Measurements from ENCODE around the gene RGR.

Gene RGR

DNA sequence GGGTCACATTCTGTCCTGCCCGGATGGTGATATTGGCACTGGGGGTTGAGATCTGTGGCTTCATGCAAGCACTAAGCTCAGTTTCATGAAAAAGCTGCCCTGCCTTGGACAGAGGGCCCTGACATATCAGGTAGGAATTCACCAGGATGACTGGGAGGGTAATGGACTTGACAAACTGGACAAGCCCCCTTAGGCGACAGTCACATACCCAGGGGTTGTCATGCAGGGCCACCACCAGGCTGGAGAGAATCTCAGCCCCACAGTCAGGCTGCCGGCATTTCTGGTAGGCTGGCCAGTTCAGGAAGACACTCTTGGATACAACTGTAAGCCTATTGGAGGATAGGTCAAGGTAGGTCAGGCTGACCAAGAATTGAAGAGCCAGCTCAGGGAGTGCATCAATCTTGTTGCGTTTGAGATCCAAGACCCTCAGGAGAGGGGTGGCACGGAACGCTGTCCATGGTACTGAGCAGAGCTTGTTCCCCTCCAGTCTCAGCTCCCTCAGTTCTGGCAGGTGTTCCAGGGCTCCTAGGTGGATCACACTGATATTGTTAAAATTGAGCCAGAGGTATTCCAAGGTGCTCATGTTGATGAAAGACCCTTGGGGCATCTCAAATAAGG, 20.3 kb upstream of the RGR start:
- DNase-seq = no peak

DNA sequence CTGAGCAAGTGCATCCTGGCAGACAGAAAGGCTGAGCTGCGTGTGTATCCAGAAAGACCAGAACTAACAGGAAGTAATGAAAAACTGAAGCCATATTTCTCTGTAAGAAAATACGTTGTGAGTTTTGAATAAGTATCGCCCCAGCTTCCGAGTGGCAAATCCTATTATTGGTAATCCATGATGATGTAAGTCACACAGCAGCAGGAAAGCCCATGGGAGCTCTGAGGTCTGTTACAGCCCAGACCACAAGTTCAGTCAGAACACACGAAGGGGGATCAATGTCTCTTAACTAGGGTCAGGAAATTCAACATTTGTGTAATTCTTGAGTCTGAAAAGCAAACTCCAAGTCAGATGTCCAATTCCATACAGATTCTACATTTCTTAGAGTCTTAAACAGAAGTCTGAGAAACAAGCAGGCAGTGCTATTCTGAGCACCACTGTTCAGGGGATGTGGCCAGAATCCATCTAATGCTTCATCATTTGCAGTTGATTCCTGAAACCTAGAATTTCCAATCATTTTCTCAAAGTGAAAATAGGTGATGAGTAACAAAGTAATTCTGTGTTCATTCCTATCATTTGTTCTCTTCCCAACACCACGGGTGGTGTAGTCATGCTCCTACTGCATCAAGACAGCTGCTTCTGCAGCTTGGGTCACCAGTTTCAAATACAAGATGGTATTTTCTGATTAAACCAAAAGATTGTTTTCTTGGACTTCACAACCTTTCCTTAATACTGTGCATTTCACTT, 19.3 kb upstream of the RGR start, which contains the start of gene LRIT2:
LRIT2 (minus strand) TSS at position 118 of the 747 bp plus-strand sequence; CDS start at position 94, 24 bp downstream.
- DNase-seq = no peak

- no peak for DNase-seq
These were observed 18.2 kb upstream of the RGR start for GRCh38 chr10:84226616-84227015.

DNA sequence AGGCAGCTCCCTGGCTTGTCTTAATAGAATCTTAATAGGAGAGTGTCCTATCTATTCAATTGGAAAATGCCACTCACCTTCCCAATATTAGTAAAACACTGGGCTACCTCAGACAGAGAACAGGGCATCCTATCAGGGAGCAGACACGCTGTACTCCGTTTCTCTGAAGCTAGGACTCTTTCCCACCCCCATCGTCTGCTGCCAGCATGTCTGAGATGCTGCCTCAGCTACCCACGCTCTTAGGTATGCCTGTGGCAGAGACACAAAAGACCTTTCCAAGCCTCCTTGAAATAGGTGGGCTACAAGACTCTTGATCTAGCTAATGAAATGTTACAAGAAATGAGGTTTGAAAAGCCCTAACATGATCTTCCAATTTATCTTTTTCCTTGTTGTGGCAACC, 17.0 kb upstream of the RGR start:
- DNase-seq = no peak

DNA sequence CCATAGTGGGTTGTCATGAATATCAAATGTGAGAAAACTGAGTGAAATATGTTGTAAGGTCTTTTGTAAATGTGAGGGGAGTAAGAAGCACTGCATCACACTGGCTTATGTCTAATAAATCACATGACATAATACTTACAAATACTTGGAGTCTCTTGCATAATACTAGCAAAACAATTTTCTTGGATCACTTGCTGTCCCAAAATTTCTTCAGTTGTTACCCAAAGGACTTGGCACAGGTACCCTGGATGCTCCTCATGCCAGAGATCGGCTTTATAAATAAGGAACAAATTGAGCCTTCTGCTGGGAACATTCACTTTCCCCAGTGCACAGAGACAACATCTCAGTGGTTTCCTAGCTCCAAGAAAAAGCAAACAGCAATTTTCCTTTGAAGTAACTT, 14.5 kb upstream of the RGR start:
- no peak for DNase-seq

GRCh38 chr10:84232376-84232775, 12.5 kb upstream of the RGR start:
- DNase-seq = no peak

DNA sequence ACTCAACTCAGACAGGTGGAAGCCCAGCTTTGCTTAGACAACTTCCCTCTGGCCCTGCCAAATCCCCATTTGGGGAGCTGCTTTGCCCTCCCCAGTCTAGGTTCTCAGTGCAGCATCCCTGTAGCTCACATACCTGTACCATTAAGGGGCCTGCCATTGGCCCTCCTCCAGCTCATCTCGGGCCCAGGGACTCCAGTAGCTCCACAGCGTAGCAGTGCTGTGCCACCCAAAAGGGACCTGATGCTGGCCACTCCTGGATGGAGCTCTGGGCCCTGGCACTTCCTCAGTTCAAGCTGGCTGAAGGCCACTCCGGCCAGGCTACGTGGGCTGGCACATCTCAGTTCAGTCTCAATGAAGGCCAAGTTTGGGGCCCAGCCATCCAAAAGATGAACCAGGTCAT, 10.9 kb upstream of the RGR start:
- no peak for DNase-seq

- no peak for DNase-seq
These were observed 10.4 kb upstream of the RGR start for GRCh38 chr10:84234479-84234878.

GRCh38 chr10:84235096-84235495, 9.8 kb upstream of the RGR start:
- no peak for DNase-seq

DNA sequence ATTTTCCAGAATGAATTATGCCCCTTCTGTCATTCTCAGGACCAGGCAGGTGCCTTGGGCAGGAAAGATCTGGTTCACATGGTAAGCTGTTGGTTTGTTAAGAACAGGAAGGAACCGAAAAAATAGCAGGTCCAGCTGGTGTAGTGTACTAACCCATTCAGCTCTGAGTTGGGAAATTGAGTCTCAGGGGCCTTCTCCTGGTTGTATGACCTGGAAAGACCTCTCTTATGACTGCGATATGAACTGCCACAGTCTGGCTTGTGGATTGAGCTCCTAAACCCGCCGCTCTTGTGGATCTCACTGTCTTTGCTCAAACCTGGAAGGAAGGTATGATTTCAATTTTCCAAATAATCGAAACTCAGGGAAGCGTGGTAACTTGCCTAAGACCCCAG, 8.1 kb upstream of the RGR start:
- no peak for DNase-seq

- DNase-seq = no peak
These were observed 7.4 kb upstream of the RGR start for GRCh38 chr10:84237199-84238051.

GRCh38 chr10:84238909-84239308, 5.9 kb upstream of the RGR start:
- DNase-seq = no peak

DNA sequence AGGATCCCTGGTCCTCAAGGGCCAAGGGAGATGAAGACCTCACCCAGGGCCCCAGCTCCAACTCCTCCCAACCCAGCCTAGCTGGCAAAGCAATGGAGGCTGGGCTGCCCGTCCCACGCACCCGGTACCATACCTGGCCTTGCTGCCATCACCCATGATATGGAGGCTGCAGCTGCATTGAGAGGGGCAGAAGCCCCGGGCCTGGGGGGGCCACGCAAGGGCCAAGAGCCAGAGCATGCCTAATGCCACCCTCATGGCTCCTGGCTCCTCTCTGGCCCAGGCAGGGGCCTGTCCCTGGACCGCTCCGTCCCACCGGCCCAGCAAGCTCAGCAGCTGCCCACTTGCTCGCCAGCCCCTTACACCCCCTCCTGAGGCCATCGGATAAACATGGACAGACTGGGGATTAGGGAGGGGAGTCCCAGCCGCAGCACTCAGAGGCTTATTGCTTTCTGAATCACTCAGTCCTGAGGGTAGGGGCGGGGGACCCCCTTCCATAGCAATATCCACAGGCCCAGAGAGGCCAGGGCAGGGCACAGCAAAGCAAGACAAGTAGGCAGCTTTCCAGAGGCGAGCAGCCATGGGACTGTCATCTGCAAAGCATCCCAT, 3.6 kb upstream of the RGR start, which contains the start of gene LRIT1:
LRIT1 (minus strand) TSS at position 362 of the 606 bp plus-strand sequence; CDS start at position 255, 107 bp downstream.
- DNase-seq = no peak

DNA sequence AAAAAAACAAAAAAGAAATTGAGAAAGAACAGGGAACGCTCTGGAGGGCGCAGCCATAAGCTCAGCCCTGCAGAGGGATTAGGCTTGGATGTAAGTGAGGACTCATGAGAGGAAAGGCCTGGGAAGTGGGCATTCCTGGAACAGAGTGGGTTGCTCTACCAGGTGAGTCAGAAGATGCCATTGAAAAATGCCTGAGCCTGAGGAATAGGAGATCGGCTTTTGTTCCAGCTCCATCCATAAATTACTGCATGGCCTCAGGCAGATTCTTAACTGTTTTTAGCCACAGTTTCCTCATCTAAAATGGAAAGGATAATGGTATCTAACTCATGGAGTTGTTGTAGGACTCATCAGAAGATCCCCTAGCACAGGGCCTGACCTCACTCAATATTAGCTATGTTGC, 1.1 kb upstream of the RGR start:
- no peak for DNase-seq

GRCh38 chr10:84247496-84247895, 2.6 kb downstream of the RGR start:
- no peak for DNase-seq

DNA sequence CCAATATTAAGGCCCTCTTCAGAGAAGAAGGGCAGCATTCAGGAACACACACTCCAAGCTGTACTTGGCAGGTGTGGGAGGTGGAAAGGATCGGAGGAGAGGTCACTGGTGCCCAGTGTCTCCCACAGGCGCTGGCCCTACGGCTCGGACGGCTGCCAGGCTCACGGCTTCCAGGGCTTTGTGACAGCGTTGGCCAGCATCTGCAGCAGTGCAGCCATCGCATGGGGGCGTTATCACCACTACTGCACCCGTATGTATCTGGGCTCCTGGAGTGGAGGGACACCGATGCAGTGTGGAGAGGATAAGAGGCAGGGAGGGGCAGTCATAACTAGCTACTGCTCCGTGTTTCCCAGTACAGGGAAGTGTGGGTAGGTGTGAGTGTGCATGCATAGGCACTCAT, 3.9 kb downstream of the RGR start:
- no peak for DNase-seq

DNA sequence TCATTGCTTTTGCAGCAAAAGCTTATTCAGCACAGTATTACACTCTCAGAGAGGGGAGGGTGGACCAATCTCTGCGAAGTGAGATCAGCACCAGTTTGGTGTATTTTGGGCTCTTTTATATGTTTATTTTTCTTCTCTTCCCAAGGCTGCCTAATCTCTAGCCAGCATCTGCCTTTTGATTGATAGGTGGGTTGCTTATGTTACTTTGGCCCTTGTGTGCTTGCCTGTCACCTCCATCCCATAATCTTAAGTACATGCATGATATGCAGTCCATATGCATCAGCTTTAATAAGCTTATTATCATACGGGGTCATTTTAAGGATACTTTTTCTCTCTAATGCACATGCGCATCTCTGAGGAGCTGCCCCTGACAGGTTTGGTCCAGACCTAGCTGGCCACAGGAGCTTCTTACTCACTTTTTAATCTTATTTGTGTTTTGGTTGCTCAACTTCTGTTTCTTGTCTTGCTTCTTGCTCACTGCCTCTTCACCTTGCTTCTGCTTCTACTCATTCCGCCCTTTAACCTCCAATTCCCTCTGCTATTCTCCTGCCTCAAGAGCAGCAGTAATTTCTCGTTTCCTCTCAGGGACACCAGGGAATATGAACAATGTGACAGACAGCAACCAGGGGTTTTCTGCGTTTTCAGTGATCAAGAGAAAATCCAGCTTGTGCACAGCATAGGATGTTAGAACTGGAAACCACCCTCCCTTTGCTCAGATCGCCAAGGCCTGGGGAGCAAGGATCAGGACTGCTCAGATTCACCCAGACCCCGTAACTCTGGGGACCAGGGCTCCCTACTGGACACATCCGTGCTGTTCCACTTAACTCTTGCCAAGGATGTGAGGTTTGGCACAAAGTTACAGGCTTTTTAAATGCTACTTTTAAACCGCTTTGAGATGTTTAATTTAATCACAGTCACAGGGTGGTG, 10.0 kb downstream of the RGR start:
- DNase-seq = no peak

DNA sequence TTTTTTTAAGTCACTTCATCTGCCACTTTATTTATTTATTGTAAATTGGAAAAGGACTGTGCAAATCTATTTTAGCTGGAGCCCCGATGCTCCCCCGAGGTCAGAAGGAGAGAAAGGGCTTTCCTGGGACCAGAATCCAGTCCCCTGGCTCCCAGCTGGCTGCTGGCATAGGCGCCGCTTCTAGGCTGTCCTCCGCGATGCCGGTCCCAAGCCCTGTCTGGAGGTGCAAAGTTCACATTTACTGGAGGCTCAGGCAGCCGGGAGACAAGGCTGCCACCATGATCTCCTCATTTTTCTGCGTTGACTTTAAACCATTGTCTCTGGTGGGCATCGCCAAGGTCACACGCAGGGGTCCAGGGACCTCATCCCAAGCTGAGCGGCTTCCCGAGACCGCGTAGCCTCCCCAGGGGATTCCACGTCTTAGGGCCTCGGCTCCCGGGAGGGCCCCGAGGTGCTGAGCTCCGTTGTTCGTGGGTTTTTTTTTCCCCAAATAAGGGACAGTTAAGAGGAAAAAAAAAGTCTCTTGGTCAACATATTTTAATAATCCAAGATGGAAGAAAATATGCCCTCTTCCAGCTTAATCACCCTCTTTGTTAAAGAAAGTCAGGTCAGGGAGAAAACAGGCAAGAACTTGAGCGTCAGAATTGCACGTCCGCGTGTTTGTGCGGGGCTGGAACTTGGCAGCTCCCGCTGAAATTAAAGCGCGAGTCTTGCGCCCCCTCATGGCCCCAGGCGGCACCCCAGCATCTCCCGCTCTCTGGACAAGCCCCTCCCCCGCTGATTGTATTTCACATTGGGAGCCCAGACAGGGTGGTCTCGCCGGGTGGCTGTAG, 11.9 kb downstream of the RGR start:
- DNase-seq = peak; percentile 52

DNA sequence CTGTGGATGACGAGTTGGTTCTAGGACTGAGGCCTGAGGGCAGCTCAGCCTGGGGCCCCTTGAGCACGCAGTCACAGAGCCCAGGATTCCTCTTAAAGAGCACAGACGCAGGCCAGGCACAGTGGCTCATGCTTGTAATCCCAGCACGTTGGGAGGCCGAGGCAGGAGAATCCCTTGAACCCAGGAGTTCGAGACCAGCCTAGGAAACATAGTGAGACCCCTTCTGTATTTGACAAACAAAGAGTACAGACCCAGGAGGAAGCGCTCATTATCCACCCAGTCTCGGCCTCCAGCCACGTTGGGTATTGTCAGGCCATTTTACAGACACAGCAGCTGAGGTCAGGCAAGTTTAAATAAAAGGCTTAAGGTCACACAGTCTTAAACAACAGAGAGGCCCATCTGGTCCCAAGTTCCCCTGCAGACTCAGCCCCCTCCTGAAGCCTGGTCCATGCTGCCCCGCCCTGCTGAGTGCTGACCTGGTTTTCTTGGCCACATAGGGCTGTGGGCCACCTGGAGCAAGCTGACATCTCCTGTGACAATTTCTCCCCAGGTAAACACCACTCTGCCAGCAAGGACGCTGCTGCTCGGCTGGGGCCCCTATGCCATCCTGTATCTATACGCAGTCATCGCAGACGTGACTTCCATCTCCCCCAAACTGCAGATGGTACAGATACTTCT, 12.6 kb downstream of the RGR start:
- DNase-seq = no peak

GRCh38 chr10:84258034-84258695, 13.3 kb downstream of the RGR start:
- no peak for DNase-seq

Data from activated CD4-positive, CD25-positive, alpha-beta regulatory T cell treated with anti-CD3 and anti-CD28 coated beads, Interleukin-2, amount 50 U/mL, for 72 hours (primary cell).